Mucosa of stomach (tissue), 1 donor: Measurements from ENCODE around the gene EIF6.

Experiments used
- H3K27me3 ChIP-seq: one replicate; pipeline ENCODE4 v1.7.0; 2013; ENCODE audit warnings: mild to moderate bottlenecking, low read length; ENCODE audit not compliant: control insufficient read depth, insufficient read depth
- H3K36me3 ChIP-seq: one replicate; pipeline ENCODE4 v1.7.0; 2013; ENCODE audit warnings: low read length; ENCODE audit not compliant: control insufficient read depth, insufficient read depth
- H3K4me1 ChIP-seq: one replicate; pipeline ENCODE4 v1.7.0; 2013; ENCODE audit warnings: mild to moderate bottlenecking, low read length; ENCODE audit not compliant: control insufficient read depth, insufficient read depth
- H3K4me3 ChIP-seq: one replicate; pipeline ENCODE4 v1.7.0; 2013; ENCODE audit warnings: low read length
- H3K9ac ChIP-seq: one replicate; pipeline ENCODE4 v1.7.0; 2013; ENCODE audit warnings: mild to moderate bottlenecking, low read length, moderate library complexity
- H3K9me3 ChIP-seq: one replicate; pipeline ENCODE4 v1.7.0; 2013; ENCODE audit warnings: mild to moderate bottlenecking, low read length, moderate library complexity; ENCODE audit not compliant: control insufficient read depth
- donor health status: Pancreatic carcinoma.

EIF6 gene

GRCh38 chr20:35284267-35284991 lies at the start of gene EIF6:
TSS of gene EIF6 (minus strand) at chr20:35284772. CDS start at chr20:35284487, 285 bp downstream.
- Histone ChIP-seq H3K9me3 (no peaks in the 10 kb centered on the region), H3K9ac (peak within 1 kb of the TSS; percentile 93), H3K36me3 (peaks cover 6% of the 10 kb centered on the region), H3K27me3 (no peaks in the 10 kb centered on the region), H3K4me3 (peak within 1 kb of the TSS; percentile 72), H3K4me1 (peaks cover 15% of the 10 kb centered on the region)

- H3K9ac ChIP-seq = no peak overlapping the region
- H3K36me3 ChIP-seq = no peaks in the 10 kb centered on the region
- no peaks in the 10 kb centered on the region for H3K27me3 ChIP-seq
- no peaks in the 10 kb centered on the region for H3K9me3 ChIP-seq
- H3K4me1 ChIP-seq = peaks cover 4% of the 10 kb centered on the region
- no peak overlapping the region for H3K4me3 ChIP-seq
These were observed 49.0 kb upstream of the EIF6 start for GRCh38 chr20:35333606-35334005.

- peaks cover 13% of the 10 kb centered on the region for H3K4me1 ChIP-seq
- no peak overlapping the region for H3K9ac ChIP-seq
- no peaks in the 10 kb centered on the region for H3K27me3 ChIP-seq
- no peaks in the 10 kb centered on the region for H3K36me3 ChIP-seq
- no peak overlapping the region for H3K4me3 ChIP-seq
- H3K9me3 ChIP-seq = no peaks in the 10 kb centered on the region
These were observed 48.1 kb upstream of the EIF6 start for GRCh38 chr20:35332540-35333200.

GRCh38 chr20:35329435-35330139 lies 45.0 kb upstream of the EIF6 start:
- Histone ChIP-seq H3K4me1 (peaks cover 24% of the 10 kb centered on the region), H3K9me3 (no peaks in the 10 kb centered on the region), H3K27me3 (no peaks in the 10 kb centered on the region), H3K9ac (no peak overlapping the region), H3K36me3 (no peaks in the 10 kb centered on the region), H3K4me3 (no peak overlapping the region)

- H3K36me3 ChIP-seq = no peaks in the 10 kb centered on the region
These were observed 44.1 kb upstream of the EIF6 start for GRCh38 chr20:35328689-35329088.

GRCh38 chr20:35328095-35328685 lies 43.6 kb upstream of the EIF6 start:
- no peaks in the 10 kb centered on the region for H3K27me3 ChIP-seq

More at GRCh38 chr20:35328689-35329088, 44.1 kb upstream of the EIF6 start:
- Histone ChIP-seq H3K9me3 (no peaks in the 10 kb centered on the region), H3K9ac (no peak overlapping the region), H3K4me1 (peaks cover 24% of the 10 kb centered on the region), H3K4me3 (no peak overlapping the region), H3K27me3 (no peaks in the 10 kb centered on the region)

GRCh38 chr20:35327074-35327976 lies 42.8 kb upstream of the EIF6 start:
- H3K27me3 ChIP-seq = no peaks in the 10 kb centered on the region
- no peaks in the 10 kb centered on the region for H3K36me3 ChIP-seq
- no peaks in the 10 kb centered on the region for H3K9me3 ChIP-seq
- H3K9ac ChIP-seq = no peak overlapping the region
- no peak overlapping the region for H3K4me3 ChIP-seq
- H3K4me1 ChIP-seq = peaks cover 24% of the 10 kb centered on the region

More at GRCh38 chr20:35328095-35328685, 43.6 kb upstream of the EIF6 start:
- H3K9ac ChIP-seq = no peak overlapping the region
- no peaks in the 10 kb centered on the region for H3K9me3 ChIP-seq
- no peak overlapping the region for H3K4me3 ChIP-seq
- H3K4me1 ChIP-seq = peaks cover 24% of the 10 kb centered on the region
- no peaks in the 10 kb centered on the region for H3K36me3 ChIP-seq

- peaks cover 24% of the 10 kb centered on the region for H3K4me1 ChIP-seq
- no peaks in the 10 kb centered on the region for H3K27me3 ChIP-seq
- H3K9ac ChIP-seq = no peak overlapping the region
These were observed 42.1 kb upstream of the EIF6 start for GRCh38 chr20:35326740-35327073.

GRCh38 chr20:35326021-35326739 lies 41.6 kb upstream of the EIF6 start:
- Histone ChIP-seq H3K9me3 (no peaks in the 10 kb centered on the region), H3K27me3 (no peaks in the 10 kb centered on the region), H3K4me3 (no peak overlapping the region), H3K9ac (no peak overlapping the region), H3K36me3 (no peaks in the 10 kb centered on the region), H3K4me1 (peaks cover 24% of the 10 kb centered on the region)

More at GRCh38 chr20:35326740-35327073, 42.1 kb upstream of the EIF6 start:
- Histone ChIP-seq H3K4me3 (no peak overlapping the region), H3K36me3 (no peaks in the 10 kb centered on the region), H3K9me3 (no peaks in the 10 kb centered on the region)

GRCh38 chr20:35325401-35325800 lies 40.8 kb upstream of the EIF6 start:
- no peaks in the 10 kb centered on the region for H3K36me3 ChIP-seq

More at GRCh38 chr20:35325401-35325800, 40.8 kb upstream of the EIF6 start:
- Histone ChIP-seq H3K9ac (no peak overlapping the region), H3K9me3 (no peaks in the 10 kb centered on the region), H3K4me1 (peaks cover 26% of the 10 kb centered on the region), H3K27me3 (no peaks in the 10 kb centered on the region), H3K4me3 (no peak overlapping the region)
